HG02623 (cell line): ENCODE data around the gene RAB11FIP4.

Experiments
- ATAC-seq: cut with Tn5 transposase; IDR thresholded peaks from one replicate; pipeline ENCODE4 v1.9.1; 2021; ENCODE audit warnings: moderate library complexity; ENCODE audit not compliant: unreplicated experiment

RAB11FIP4 gene

DNA sequence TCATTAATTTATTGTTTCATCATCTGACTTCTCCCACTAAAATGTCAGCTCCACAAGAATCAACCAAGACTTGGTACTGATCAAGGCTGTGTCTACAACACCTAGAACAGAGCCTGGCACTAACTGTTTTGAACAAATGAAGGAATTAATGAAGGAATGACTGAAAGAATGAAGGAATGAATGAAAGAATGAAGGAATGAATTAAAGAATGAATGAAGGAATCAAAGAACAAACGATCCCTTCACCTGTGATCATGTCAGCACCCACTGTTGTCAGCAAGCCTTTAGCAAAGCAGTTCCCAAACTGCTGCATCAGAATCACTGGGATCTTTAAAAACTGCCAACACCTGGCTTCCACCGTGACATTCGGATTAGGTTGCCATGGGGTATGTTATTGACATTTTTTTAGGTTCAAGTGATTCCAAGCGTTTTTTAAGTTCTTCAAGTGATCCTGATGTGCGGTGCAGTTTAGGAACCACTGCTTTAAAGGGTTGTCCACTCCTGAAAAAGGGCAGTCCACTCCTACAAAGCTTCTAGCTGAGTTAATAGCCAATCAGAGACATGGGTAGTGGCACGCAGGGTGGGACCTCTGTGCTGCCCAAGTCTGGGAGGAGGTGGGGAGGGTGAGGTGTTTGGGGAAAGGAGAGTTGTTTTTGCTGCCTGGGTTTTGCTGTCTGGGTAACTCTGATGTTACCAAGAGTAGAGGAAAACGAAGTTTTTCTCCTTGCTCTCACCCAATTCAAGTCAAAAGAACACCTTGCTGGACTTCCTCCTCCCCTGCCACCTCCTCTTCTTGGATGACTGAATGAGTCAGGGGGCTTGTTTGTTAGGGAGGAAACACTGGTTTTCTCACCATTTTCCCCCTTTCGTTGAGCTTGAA lies 89.7 kb downstream of the RAB11FIP4 start:
- ATAC-seq, result no peak

- ATAC-seq, result no peak
Measured at GRCh38 chr17:31481783-31482081, 90.3 kb downstream of the RAB11FIP4 start.

DNA sequence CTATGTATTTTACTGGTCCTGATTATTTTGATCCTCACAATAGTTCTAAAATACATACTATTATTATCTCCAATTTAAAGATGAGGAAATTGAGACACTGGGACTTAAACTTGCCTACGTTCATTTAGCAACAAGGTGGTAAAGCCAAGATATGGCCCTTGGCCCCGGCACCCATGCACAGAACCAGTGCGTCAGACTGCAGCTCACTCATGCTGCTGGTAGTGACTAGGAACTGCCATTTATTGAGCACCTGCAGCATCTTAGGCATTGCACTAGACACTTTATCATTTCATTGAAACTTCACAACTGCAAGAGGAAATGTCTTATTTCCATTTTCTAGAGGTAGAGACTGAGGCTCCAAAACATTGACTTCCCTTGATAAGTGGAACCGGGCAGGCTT lies 93.3 kb downstream of the RAB11FIP4 start:
- ATAC-seq, result no peak

GRCh38 chr17:31486351-31487062 lies 95.0 kb downstream of the RAB11FIP4 start:
- ATAC-seq, result no peak

- ATAC-seq, result no peak
Measured at GRCh38 chr17:31487063-31487647, 95.7 kb downstream of the RAB11FIP4 start.

DNA sequence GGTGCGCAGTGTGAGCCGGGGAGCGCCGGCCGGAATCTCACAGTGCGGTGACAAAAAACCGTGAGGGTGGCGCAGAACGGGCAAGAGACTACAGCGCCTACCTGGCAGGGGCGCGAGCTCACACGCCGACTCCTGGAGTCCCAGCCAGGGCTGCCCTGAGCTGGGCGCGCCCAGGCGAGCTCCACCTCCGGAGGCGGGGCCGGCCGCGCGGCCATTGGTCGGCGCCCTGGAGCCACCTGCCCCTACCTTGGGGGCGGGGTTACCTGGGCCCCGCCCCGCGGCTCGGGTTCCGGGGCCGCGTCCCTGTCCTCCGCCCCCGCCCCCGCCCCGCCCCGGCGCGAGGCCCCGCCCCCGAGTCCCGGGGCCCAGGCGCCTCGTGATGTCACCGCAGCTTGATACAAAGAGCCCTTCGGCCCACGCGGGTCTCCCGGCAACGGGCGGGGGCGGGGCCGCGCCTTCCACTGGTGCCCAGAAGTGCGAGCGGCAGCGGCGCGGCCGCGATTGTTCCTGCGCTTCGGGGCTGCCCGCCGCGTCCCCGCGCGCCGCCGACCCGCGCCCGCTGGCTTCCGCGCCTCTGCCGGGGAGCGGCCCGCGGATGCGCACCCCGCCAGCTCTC lies 96.3 kb downstream of the RAB11FIP4 start:
- peak; percentile 71 for ATAC-seq

DNA sequence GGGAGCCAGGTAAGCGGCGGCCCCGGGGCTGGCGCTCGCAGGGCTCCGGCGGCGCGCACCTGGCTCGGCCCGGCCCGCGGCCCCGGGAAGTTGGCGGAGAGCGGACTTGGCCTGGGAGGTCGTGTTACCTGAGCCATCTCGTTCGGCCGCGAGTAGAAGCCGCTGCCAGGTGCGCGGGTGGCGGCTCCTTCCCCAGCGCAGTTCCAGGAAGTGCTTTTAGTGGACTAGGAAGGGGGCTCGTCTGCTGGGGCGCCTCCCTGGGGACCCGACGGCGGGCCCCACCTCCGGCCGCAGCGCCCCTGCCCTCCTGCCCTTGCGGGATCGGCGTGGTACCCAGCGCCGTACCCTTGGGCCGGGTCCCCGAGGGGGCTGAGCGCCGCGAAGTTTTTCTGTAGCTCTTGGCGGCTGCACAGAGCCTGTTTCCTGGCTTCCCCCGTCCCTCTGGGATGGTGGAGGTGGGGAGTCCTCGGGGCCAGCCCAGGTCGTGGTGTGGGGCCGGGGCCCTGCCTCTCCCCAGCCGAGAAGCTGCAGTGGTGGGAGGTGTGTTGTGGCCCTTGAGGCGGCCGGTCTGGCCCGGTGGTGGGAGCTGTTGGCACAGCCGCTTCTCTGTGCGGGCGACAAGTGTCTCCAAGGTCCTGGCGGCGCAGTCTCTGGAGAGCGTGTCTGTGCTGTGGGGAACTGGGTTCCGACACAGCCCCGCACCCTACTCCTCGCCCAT lies 96.9 kb downstream of the RAB11FIP4 start:
- ATAC-seq, result no peak

DNA sequence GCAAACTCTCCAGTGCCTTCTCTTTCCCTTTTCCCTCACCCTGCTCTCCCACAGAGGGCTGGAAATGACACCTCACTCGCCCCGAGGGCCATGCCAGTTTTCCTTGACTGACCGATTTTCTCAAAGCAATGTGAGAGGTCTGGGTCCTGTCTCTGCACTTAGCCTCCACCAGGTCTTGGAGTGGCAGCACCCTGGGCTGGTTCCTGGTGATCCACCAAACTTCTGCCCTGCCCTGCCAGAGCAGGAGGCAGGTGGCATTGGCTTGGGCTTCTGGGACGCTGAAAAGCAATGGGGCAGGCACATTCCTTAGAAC lies 97.5 kb downstream of the RAB11FIP4 start:
- no peak for ATAC-seq

GRCh38 chr17:31489295-31490018 lies 98.0 kb downstream of the RAB11FIP4 start:
- no peak for ATAC-seq

- ATAC-seq, result no peak
Measured at GRCh38 chr17:31490019-31490650, 98.7 kb downstream of the RAB11FIP4 start.

DNA sequence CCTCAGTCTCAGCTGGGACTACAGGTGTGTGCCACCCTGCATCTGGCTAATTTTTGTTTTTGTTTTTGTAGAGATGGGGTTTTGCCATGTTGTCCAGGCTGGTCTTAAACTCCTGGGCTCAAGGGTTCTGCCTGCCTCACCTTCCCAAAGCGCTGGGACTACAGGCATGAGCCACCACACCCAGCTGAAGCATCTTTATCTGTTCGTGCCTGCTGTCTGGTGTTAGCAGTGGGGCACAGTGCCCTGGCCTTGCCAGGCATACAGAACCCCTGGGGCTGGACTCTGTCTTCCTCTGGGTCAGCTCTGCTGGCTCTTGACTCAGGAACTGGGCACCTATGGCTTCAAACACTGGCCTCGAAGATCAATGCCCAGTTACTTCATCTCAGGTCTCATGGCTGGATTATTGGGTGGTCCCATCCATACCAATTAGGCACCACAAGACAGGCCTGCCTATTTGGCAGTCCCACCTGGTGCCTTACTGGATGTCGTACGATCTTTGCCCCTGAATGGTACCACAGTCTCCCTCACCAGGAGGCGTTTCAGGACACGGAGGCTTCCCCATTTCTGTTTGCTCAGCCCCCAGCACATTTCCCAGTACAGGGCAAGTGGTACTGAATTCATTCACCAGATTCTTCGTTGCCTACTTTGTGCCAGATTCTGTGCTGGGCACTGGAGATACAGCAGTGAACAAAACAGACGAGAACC lies 99.3 kb downstream of the RAB11FIP4 start:
- ATAC-seq, result no peak

GRCh38 chr17:31491376-31492131 lies 100.1 kb downstream of the RAB11FIP4 start:
- ATAC-seq, result no peak

GRCh38 chr17:31492206-31492605 lies 100.7 kb downstream of the RAB11FIP4 start:
- no peak for ATAC-seq

DNA sequence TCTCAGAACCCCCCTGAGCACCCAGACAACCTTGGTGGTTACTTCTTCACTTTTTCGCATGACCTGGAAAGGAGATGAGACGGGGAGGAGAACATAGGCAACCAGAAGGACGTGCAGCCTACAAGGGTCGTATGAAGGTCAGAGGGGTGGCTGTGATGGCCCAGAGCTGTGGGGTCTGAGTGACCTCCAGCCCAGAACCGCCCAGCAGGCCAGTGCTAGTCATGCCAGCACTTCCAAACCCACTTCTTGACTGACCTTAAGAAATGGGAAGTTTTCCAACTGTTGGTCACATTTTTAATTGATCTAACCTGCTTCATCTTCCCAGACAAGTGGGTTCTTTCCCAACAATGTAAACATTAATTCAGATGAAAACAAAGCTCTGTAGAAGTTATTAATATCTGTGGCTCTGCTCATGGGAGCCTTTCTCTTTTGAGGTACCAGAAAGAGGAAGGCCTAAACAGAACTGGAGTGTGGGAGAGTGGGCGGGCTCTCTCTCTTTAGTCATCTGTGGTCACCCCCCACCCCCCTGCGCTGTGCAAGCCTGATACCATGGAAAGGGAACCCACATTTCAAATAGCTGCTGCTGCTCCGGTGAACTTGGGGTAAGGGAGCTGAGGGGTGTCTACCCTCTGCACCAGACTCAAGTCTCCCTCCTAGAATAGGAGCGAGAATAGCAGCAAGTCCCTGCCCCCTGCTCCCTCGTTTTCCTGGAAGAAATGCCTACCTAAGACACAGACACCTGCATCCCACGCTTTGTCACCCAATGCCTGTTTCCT lies 101.6 kb downstream of the RAB11FIP4 start:
- ATAC-seq, result no peak

DNA sequence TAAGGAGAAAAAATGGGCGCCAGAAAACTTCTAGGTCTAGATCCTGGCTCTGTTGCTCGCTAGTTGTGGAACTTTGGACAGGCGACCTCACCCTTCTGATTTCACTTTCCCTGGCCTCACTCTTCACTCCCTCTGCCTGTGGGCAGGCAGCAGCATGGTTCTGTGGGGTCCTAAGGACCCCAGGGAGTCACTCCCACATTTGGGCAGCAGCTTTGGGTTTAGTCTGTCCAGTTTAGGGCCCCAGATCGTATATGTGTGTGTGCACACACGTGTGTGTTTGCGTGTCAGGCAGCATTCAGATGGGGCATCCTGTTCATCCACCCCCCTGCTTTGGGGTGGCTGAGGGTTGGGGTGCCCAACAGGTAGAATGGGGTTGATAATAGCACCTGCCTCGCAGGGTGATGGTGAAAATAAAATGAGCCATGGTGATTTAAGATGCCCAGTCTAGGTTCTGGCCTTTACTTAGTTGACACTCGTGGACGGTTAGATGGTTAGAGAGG lies 102.2 kb downstream of the RAB11FIP4 start:
- no peak for ATAC-seq

GRCh38 chr17:31494259-31495021 lies 103.0 kb downstream of the RAB11FIP4 start:
- peak; percentile 41 for ATAC-seq
